K562 (cell line): ENCODE results near the gene SRL. TPM values are rescaled to one million over a fixed set of nuclear protein-coding genes. Genes with fewer than 3 reads are reported as not detected.

Source experiments
- AFF4 ChIP-seq: sonication (generic); formaldehyde crosslinking; IDR thresholded peaks from 2 replicates; pipeline ENCODE4 v1.8.0; 2023; ENCODE audit warnings: mild to moderate bottlenecking, missing genetic modification reagents
- CCAR2 ChIP-seq: fragments of 200-400 bp; formaldehyde crosslinking; IDR thresholded peaks from 2 replicates; pipeline ENCODE4 v1.6.1; 2017; ENCODE audit warnings: mild to moderate bottlenecking, low read depth, low read length
- CREB3L1 ChIP-seq: fragments of 450-650 bp; IDR thresholded peaks from 2 replicates; pipeline ENCODE4 v1.6.1; 2014; ENCODE audit warnings: low read depth, mild to moderate bottlenecking, moderate library complexity, borderline replicate concordance
- ELF1 ChIP-seq: fragments of 200-800 bp; sonication (Bioruptor generic); IDR thresholded peaks from 2 replicates; pipeline ENCODE4 v1.6.1; 2016; ENCODE audit warnings: missing genetic modification characterization, missing compliant biosample characterization
- MBD1 ChIP-seq: fragments of 250-450 bp; sonication (Bioruptor Pico); IDR thresholded peaks from 2 replicates; pipeline ENCODE4 v1.8.0; 2022; ENCODE audit warnings: inconsistent platforms
- MXI1 ChIP-seq: IDR thresholded peaks from 2 replicates; pipeline ENCODE4 v1.6.1; 2011; ENCODE audit warnings: low read depth, mild to moderate bottlenecking, improper control_type of control experiment, low read length
- PHB ChIP-seq: fragments of 250-450 bp; sonication (Bioruptor Pico); IDR thresholded peaks from 2 replicates; pipeline ENCODE4 v1.5.0; 2021
- PHB2 ChIP-seq: fragments of 450-650 bp; IDR thresholded peaks from 2 replicates; pipeline ENCODE4 v1.6.1; 2017; ENCODE audit warnings: low read depth
- PRMT5 ChIP-seq: sonication (generic); formaldehyde crosslinking; IDR thresholded peaks from 2 replicates; pipeline ENCODE4 v1.5.0; 2020; ENCODE audit warnings: missing genetic modification reagents
- SIN3B ChIP-seq: fragments of 450-650 bp; IDR thresholded peaks from 2 replicates; pipeline ENCODE4 v1.6.1; 2017; ENCODE audit warnings: low read depth, mild to moderate bottlenecking, moderate library complexity
- THAP12 ChIP-seq: fragments of 250-450 bp; sonication (Bioruptor Pico); IDR thresholded peaks from 2 replicates; pipeline ENCODE4 v1.9.0; 2021; ENCODE audit warnings: mild to moderate bottlenecking, inconsistent platforms
- YY1 ChIP-seq, 3 experiments: IDR thresholded peaks; 2 replicates each; pipeline ENCODE4 v1.6.1; 2011; ENCODE audit warnings: low read length in 2 of 3, mild to moderate bottlenecking in 2 of 3, moderate library complexity in 2 of 3, borderline replicate concordance in 1 of 3, control low read depth in 1 of 3, low read depth in 1 of 3; ENCODE audit not compliant: insufficient read depth in 3 of 3, insufficient replicate concordance in 2 of 3, control insufficient read depth in 1 of 3, insufficient read length in 1 of 3; ENCODE audit errors: extremely low read depth in 1 of 3
- ZFPM2 ChIP-seq: fragments of 250-450 bp; sonication (Bioruptor Pico); IDR thresholded peaks from 2 replicates; pipeline ENCODE4 v1.5.1; 2022; ENCODE audit warnings: mild to moderate bottlenecking
- ZNF239 ChIP-seq: fragments of 250-450 bp; sonication (Bioruptor Pico); IDR thresholded peaks from 2 replicates; pipeline ENCODE4 v1.4.0; 2020; ENCODE audit warnings: mild to moderate bottlenecking
- ZNF740 ChIP-seq, 3 experiments: fragments of 200-800 bp in 1 of 3; sonication (Bioruptor generic) in 1 of 3; sonication (generic) in 1 of 3; formaldehyde crosslinking in 1 of 3; IDR thresholded peaks; 2 replicates each; pipeline versions ENCODE4 v1.6.1 to v1.8.0; 2016 to 2022; ENCODE audit warnings: mild to moderate bottlenecking in 2 of 3, missing compliant biosample characterization in 2 of 3, missing genetic modification characterization in 2 of 3, missing genetic modification reagents in 1 of 3
- polyA plus RNA-seq, 8 experiments: library from polyadenylated mRNA; depleted of rRNA in 4 of 8; stranded (reverse) in 5 of 8; unstranded in 3 of 8; fragments of >200 nt; fragmentation: Nextera tagmentation in 2 of 8; fragmentation: Illumina TruSeq in 1 of 8; extraction: Ambion mirVana in 2 of 8; extraction: Trizol in 1 of 8; gene quantifications; 2 replicates each; pipeline versions ENCODE4 v1.2.1 to v1.2.3, GENCODE V29; 2011 to 2014; ENCODE audit warnings: inconsistent platforms in 1 of 8, missing spikeins in 1 of 8
- total RNA-seq, 7 experiments: library from RNA; depleted of rRNA in 6 of 7; stranded (reverse); fragments of >200 nt in 6 of 7; fragmentation: Illumina TruSeq in 2 of 7; extraction: Trizol in 2 of 7; gene quantifications; 2 replicates each; pipeline versions ENCODE4 v1.2.1 to v1.2.3, GENCODE V29; 2011 to 2021; ENCODE audit warnings: low replicate concordance in 1 of 7

The SRL gene
- total and polyA plus RNA-seq, 9 of the 15 experiments (the other 6 are each of a cell fraction or from before 2014, with no cell fraction given), result 0.01 TPM; not detected in 8

- no peak for TF ChIP-seq MBD1 (CRISPR knock-in tag)
- no peak for TF ChIP-seq CCAR2
- peak; percentile 38; the same call in 1 of the 2 replicates for TF ChIP-seq ELF1 (tag)
- TF ChIP-seq SIN3B, result peak; percentile 23; the same call in 1 of the 2 replicates
- TF ChIP-seq AFF4, result 0 out of 2 replicates have a peak, but pooled peaks have one; percentile 52
- peak in 2 of 3 experiments; percentile 60 to 72 for TF ChIP-seq YY1 (IDR thresholded peaks at IDR 0.05; ENCODE audit: borderline replicate concordance in 1 of 3, control insufficient read depth in 1 of 3, extremely low read depth in 1 of 3, insufficient read depth in 3 of 3, insufficient read length in 1 of 3, insufficient replicate concordance in 2 of 3, low read depth in 1 of 3, low read length in 2 of 3)
- TF ChIP-seq PHB2, result no peak
- TF ChIP-seq CREB3L1, result 0 out of 2 replicates have a peak, but pooled peaks have one; percentile 28
- TF ChIP-seq ZNF239 (CRISPR knock-in tag), result peak; percentile 4; the same call in 1 of the 2 replicates
- TF ChIP-seq ZFPM2 (CRISPR knock-in tag), result no peak
- TF ChIP-seq ZNF740 (CRISPR knock-in tag; IDR thresholded peaks at IDR 0.05), result no peak
- TF ChIP-seq ZNF740 (tag; IDR thresholded peaks at IDR 0.05), result no peak
- TF ChIP-seq THAP12, result no peak
- TF ChIP-seq PRMT5 (CRISPR knock-in tag), result no peak
- no peak for TF ChIP-seq MXI1
- TF ChIP-seq PHB (CRISPR knock-in tag), result peak; percentile 92
Observed at GRCh38 chr16:4253394-4254150, 11.7 kb upstream of the SRL start (continued).
